NOMO-1 (cell line): ENCODE measurements around the gene HSP90AB1.

Experiments
- DNase-seq, 2 experiments: peaks; one replicate each; lab custom pipeline; 2025; ENCODE audit not compliant: unreplicated experiment in 2 of 2; lab: John Stamatoyannopoulos, UW

HSP90AB1 gene

GRCh38 chr6:44278774-44279697 is 32.1 kb downstream of the HSP90AB1 start:
- no peak for DNase-seq

DNA sequence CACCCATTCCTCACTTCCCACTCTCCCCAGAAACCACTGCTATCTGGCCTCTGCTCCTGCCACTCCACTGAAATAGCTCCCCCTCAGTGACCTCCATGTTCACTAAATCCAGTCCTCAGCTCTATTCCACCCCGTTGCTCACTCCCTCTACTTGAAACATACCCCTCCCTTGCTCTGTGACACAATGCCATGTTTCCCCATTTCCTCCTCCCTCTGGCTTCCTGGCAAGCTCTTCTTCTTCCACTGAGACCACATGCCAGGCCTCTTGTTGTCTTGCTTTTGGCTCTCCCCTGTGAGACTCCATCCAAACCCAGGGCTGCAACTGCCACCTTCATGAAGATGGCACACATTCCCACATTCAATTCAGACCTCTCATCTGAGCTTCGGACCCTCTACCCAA is 37.2 kb downstream of the HSP90AB1 start:
- DNase-seq = no peak

DNA sequence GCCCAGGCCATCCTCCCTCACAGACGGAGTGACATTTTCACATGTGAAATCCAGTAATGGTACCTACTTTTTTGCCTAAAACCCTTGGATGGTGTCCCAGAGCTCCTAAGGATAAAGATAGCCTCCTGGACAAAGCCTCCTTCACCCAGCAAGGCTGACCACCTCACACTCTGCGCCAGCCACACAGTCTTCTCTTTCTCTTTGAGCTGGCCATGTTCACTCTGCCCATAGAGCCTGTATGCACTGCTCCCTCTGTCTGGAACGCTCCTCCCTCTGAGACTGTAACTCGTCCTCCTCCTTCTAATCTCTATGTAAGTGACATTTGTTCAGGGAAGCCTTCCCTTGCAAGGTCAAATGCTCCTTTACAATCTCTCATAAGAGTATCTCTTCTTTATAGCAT is 38.0 kb downstream of the HSP90AB1 start:
- no peak for DNase-seq

DNA sequence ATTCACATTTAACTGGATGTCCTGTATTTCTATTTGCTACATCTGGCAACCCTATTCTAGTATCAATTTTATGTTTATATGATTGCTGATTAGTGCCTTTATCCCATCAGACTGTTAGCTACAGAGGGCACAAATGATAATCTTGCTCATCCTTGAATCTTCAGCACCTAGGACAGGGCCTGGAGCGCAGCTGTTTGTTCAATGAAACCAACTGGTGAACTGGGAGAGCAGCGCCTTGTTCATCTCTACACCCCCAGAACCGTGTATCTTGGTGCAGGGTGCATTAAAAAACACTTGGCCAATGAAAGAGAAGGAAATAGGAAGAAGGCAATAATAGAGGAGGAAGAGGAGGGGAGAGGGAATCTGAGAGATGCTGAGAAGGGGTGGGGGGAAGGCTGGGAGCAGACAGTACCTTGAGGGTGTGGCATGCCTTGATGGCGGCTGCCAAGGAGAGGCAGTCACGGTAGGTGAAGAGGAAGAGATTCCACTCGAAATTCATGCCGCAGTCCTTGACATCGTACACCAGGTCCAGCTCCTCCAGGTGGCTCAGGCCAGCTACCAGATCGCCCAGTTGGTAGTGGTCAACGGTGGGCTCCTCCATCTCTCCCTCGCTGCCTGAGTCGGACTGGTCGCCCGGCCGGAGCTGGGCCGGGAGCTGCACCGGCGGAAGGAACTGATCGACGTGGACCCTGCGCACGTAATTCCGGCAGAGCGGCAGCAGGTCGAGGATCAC is 38.8 kb downstream of the HSP90AB1 start:
- DNase-seq = no peak

GRCh38 chr6:44286285-44286565 is 39.3 kb downstream of the HSP90AB1 start:
- DNase-seq = no peak

- DNase-seq = no peak
Measured at GRCh38 chr6:44286747-44287146, 39.8 kb downstream of the HSP90AB1 start.

GRCh38 chr6:44289726-44290260 is 42.9 kb downstream of the HSP90AB1 start:
- DNase-seq = no peak

DNA sequence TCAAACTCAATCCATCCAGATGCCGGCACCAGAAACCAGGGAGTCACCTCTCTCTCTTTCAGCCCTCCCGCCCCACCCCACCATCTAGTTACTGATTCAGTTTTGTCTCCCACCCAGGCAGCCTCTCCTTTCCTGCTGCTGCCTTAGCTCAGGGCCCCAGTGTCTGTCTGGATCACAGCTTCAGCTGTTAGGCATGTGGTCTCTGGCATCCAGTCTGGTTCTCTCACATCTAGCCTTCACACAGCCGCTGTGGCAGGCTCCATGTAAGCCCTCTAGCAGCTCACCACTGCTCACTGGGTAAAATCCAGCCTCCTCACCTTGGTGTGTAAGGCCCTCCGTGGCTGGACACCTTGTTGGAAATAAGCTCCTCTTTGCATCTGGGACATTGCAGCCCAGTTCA is 44.9 kb downstream of the HSP90AB1 start:
- DNase-seq = no peak

GRCh38 chr6:44292661-44293365 is 45.9 kb downstream of the HSP90AB1 start:
- DNase-seq = no peak

GRCh38 chr6:44294832-44295791 is 48.2 kb downstream of the HSP90AB1 start:
- no peak for DNase-seq

DNA sequence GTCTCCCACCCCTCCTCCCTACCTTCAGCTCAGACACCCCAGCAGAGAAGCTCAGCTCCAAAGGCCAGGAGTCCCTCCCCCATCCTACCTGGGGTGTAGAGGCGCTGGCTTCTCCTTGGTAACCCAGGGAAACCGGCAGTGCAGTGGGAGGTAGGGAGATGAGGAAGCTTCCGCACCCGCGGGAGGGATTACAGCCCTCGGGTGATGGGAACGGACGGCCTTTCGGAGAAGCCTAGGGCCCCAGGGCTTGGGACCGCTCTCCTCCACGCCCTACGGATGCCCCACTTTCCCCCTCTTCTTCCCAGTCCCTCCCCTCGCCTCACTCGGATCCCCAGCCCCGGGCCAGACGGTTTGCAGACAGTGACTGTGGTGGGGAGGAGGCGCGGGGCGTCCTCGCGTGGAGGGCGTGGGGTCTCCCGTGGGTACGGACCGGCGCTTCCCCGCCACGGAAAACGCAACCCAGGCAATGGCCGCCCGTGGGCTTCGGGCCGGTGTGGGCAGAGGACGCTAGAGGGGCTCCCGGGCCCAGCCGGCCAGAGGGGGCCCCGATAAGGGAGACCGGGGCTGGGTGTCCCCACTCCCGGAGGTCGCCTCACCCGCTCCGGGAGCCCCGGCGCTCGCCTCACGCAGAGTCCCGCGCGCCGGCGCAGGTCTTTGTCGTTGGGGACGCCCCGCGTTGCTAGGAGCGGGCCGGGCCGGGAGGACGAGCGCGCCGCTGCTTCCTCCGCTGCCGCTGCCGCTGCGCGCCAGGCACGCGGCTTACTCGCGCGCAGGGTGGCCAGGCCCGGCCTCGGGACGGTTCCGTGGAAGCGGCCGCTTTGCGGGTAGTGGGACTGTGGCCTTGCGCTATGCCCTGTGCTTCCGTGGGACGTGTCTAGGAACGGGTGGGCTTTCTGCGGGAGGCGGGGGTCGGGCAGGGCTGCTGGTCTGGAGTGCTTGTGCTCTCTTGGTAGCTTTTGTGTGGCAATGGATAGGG is 50.5 kb downstream of the HSP90AB1 start:
- DNase-seq = no peak

GRCh38 chr6:44298055-44298803 is 51.3 kb downstream of the HSP90AB1 start:
- no peak for DNase-seq

- no peak for DNase-seq
Measured at GRCh38 chr6:44298864-44299263, 52.0 kb downstream of the HSP90AB1 start.

DNA sequence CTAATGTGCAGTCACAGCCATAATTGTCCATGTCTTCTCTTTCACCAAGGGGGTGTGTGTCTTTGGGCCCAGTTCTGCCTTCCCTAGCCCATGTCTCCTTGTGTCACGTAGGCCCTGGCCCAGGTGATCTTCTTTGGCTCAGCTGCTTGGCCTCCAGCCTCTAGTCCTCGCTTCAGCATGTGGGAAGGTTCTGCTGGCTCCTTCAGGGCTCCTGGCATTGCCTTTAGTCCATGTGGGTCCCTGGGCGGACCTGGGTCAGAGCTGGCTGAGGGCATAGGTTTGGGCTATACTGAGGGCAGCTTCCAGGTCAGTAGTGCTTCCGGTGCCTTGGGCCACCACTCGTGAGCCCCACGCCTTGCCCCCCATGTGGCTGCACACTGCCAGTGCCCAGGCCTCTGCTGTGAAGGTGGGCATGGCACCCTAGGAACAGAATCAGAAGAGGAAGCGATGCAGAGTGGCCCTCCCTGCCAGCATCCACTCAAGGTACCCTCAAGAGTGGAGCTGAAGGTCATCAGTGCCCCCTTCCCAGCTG is 53.5 kb downstream of the HSP90AB1 start:
- no peak for DNase-seq

GRCh38 chr6:44301106-44301505 is 54.2 kb downstream of the HSP90AB1 start:
- no peak for DNase-seq

GRCh38 chr6:44301782-44302564 is 55.1 kb downstream of the HSP90AB1 start:
- DNase-seq = no peak

GRCh38 chr6:44302856-44303255 is 56.0 kb downstream of the HSP90AB1 start:
- DNase-seq = no peak
